Ectodermal cell (in vitro differentiated cells): Measurements from ENCODE around the gene RAB10.

Source experiments
- H3K27ac ChIP-seq: 2 replicates; pipeline ENCODE4 v1.7.0; 2013; ENCODE audit warnings: mild to moderate bottlenecking, low read depth, low read length; ENCODE audit not compliant: insufficient read depth, poor library complexity, severe bottlenecking
- H3K27me3 ChIP-seq: 2 replicates; pipeline ENCODE4 v1.7.0; 2013; ENCODE audit warnings: mild to moderate bottlenecking, low read length; ENCODE audit not compliant: insufficient read depth, control insufficient read depth, poor library complexity, severe bottlenecking
- H3K36me3 ChIP-seq: one replicate; pipeline ENCODE4 v1.7.0; 2013; ENCODE audit warnings: low read length; ENCODE audit not compliant: control insufficient read depth, insufficient read depth
- H3K4me1 ChIP-seq: one replicate; pipeline ENCODE4 v1.7.0; 2013; ENCODE audit warnings: low read length; ENCODE audit not compliant: control insufficient read depth, insufficient read depth
- H3K4me3 ChIP-seq: 2 replicates; pipeline ENCODE4 v1.7.0; 2013; ENCODE audit warnings: low read depth, low read length, control low read depth; ENCODE audit not compliant: insufficient read depth
- H3K9me3 ChIP-seq: 2 replicates; pipeline ENCODE4 v1.7.0; 2013; ENCODE audit warnings: mild to moderate bottlenecking, low read length, moderate library complexity; ENCODE audit not compliant: control insufficient read depth
- whole genome bisulfite sequencing, 2 experiments: methylation state at CpG; one replicate each; pipeline ENCODE4 v1.1.7; 2013; ENCODE audit warnings: missing lambda C conversion rate in 2 of 2; 5-methylcytosine and 5-hydroxymethylcytosine counted together

Gene RAB10

GRCh38 chr2:26033270-26033817, 540 bp upstream of the RAB10 start:
- peak overlapping the region; percentile 96 for H3K27ac ChIP-seq
- H3K4me1 ChIP-seq, result peaks cover 5% of the 10 kb centered on the region
- no peaks in the 10 kb centered on the region for H3K27me3 ChIP-seq
- no peaks in the 10 kb centered on the region for H3K9me3 ChIP-seq
- WGBS, 2 experiments, result 0 to 1% methylated on average over 38 of the region's 38 CpGs
- peak overlapping the region; percentile 75 for H3K4me3 ChIP-seq
- H3K36me3 ChIP-seq, result no peaks in the 10 kb centered on the region

GRCh38 chr2:26034637-26034992, 731 bp downstream of the RAB10 start:
- H3K4me1 ChIP-seq, result peaks cover 5% of the 10 kb centered on the region
- 0% methylated on average over 18 of the region's 18 CpGs for WGBS, 2 experiments
- peak overlapping the region; percentile 75 for H3K4me3 ChIP-seq

GRCh38 chr2:26035090-26035743, 1.3 kb downstream of the RAB10 start:
- 8 to 10% methylated on average over 12 of the region's 12 CpGs for WGBS, 2 experiments
- no peak overlapping the region for H3K27ac ChIP-seq
- H3K4me3 ChIP-seq, result peak overlapping the region; percentile 75
- peaks cover 5% of the 10 kb centered on the region for H3K4me1 ChIP-seq
- H3K36me3 ChIP-seq, result no peaks in the 10 kb centered on the region
- H3K27me3 ChIP-seq, result no peaks in the 10 kb centered on the region
- H3K9me3 ChIP-seq, result no peaks in the 10 kb centered on the region

More at GRCh38 chr2:26034637-26034992, 731 bp downstream of the RAB10 start:
- Histone ChIP-seq H3K27ac (peak overlapping the region; percentile 67), H3K27me3 (no peaks in the 10 kb centered on the region), H3K9me3 (no peaks in the 10 kb centered on the region), H3K36me3 (no peaks in the 10 kb centered on the region)

GRCh38 chr2:26039603-26040323, 5.9 kb downstream of the RAB10 start:
- Histone ChIP-seq H3K27me3 (no peaks in the 10 kb centered on the region), H3K4me3 (no peak overlapping the region), H3K36me3 (no peaks in the 10 kb centered on the region), H3K9me3 (no peaks in the 10 kb centered on the region), H3K27ac (no peak overlapping the region), H3K4me1 (no peaks in the 10 kb centered on the region)
- WGBS, 2 experiments, result 89 to 90% methylated on average over 7 to 8 of the region's 9 CpGs

GRCh38 chr2:26043109-26043508, 9.2 kb downstream of the RAB10 start:
- Histone ChIP-seq H3K4me3 (no peak overlapping the region), H3K4me1 (no peaks in the 10 kb centered on the region), H3K27me3 (no peaks in the 10 kb centered on the region), H3K36me3 (no peaks in the 10 kb centered on the region), H3K27ac (no peak overlapping the region), H3K9me3 (no peaks in the 10 kb centered on the region)
- 93 to 96% methylated on average over 5 of the region's 5 CpGs for WGBS, 2 experiments

GRCh38 chr2:26043862-26044696, 10.2 kb downstream of the RAB10 start:
- no peaks in the 10 kb centered on the region for H3K36me3 ChIP-seq
- H3K27me3 ChIP-seq, result no peaks in the 10 kb centered on the region
- H3K4me1 ChIP-seq, result no peaks in the 10 kb centered on the region
- no peak overlapping the region for H3K27ac ChIP-seq
- no peak overlapping the region for H3K4me3 ChIP-seq
- 90 to 94% methylated on average over 7 to 8 of the region's 8 CpGs for WGBS, 2 experiments
- no peaks in the 10 kb centered on the region for H3K9me3 ChIP-seq

GRCh38 chr2:26048791-26049190, 14.9 kb downstream of the RAB10 start:
- Histone ChIP-seq H3K4me3 (no peak overlapping the region), H3K27ac (no peak overlapping the region), H3K4me1 (no peaks in the 10 kb centered on the region), H3K27me3 (no peaks in the 10 kb centered on the region), H3K9me3 (no peaks in the 10 kb centered on the region), H3K36me3 (no peaks in the 10 kb centered on the region)
- WGBS, 2 experiments, result 97 to 100% methylated on average over 1 to 2 of the region's 3 CpGs

- Histone ChIP-seq H3K27ac (no peak overlapping the region), H3K9me3 (no peaks in the 10 kb centered on the region), H3K4me1 (no peaks in the 10 kb centered on the region), H3K4me3 (no peak overlapping the region), H3K27me3 (no peaks in the 10 kb centered on the region), H3K36me3 (no peaks in the 10 kb centered on the region)
- no CpG with 5 or more reads among the region's 1 CpG for WGBS, 2 experiments
These were observed 15.8 kb downstream of the RAB10 start for GRCh38 chr2:26049641-26050040.

- Histone ChIP-seq H3K9me3 (no peaks in the 10 kb centered on the region), H3K27ac (no peak overlapping the region), H3K36me3 (no peaks in the 10 kb centered on the region)
These were observed 18.9 kb downstream of the RAB10 start for GRCh38 chr2:26052740-26053139.

More at GRCh38 chr2:26052740-26053139, 18.9 kb downstream of the RAB10 start:
- H3K27me3 ChIP-seq, result no peaks in the 10 kb centered on the region
- no peaks in the 10 kb centered on the region for H3K4me1 ChIP-seq
- no peak overlapping the region for H3K4me3 ChIP-seq
